ENCODE data around the gene OR51B5.

The OR51B5 gene

DNA sequence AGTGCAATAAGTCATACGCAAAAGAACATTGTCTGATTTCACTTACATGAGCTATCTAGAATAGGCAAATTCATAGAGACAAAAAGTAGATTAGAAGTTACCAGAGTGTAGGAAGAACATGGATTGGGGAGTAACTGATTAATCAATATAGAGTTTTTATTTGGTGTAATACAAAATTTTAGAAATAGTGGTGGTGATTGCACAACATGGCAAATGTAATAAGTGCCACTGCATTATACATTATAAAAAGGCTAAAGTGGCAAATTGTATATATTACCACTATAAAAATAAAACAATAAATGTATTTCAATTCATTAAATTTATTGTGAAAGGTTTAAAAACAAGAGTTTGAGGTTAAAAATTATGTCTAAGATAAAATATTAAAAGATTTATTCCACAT lies 32.9 kb downstream of the OR51B5 start:
- Histone ChIP-seq H3K79me2 (no peaks in the 10 kb centered on the region), H3K9ac (no peak overlapping the region), H3K36me3 (ENCODE audit: control insufficient read depth, insufficient read depth, low read length) (no peaks in the 10 kb centered on the region), H3K27ac (no peak overlapping the region), H3K9me3 (ENCODE audit: control insufficient read depth, low read length) (no peaks in the 10 kb centered on the region), H3K4me3 (ENCODE audit: low read depth, low read length) (no peak overlapping the region), H3K4me1 (no peaks in the 10 kb centered on the region), H2AFZ (no peak overlapping the region), H3K27me3 (ENCODE audit: control insufficient read depth, insufficient read depth, low read length) (no peaks in the 10 kb centered on the region), H3K4me2 (ENCODE audit: low read length) (no peak overlapping the region)
- TF ChIP-seq, protein P1, sequence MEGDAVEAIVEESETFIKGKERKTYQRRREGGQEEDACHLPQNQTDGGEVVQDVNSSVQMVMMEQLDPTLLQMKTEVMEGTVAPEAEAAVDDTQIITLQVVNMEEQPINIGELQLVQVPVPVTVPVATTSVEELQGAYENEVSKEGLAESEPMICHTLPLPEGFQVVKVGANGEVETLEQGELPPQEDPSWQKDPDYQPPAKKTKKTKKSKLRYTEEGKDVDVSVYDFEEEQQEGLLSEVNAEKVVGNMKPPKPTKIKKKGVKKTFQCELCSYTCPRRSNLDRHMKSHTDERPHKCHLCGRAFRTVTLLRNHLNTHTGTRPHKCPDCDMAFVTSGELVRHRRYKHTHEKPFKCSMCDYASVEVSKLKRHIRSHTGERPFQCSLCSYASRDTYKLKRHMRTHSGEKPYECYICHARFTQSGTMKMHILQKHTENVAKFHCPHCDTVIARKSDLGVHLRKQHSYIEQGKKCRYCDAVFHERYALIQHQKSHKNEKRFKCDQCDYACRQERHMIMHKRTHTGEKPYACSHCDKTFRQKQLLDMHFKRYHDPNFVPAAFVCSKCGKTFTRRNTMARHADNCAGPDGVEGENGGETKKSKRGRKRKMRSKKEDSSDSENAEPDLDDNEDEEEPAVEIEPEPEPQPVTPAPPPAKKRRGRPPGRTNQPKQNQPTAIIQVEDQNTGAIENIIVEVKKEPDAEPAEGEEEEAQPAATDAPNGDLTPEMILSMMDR (IDR thresholded peaks at IDR 0.05): no peak

DNA sequence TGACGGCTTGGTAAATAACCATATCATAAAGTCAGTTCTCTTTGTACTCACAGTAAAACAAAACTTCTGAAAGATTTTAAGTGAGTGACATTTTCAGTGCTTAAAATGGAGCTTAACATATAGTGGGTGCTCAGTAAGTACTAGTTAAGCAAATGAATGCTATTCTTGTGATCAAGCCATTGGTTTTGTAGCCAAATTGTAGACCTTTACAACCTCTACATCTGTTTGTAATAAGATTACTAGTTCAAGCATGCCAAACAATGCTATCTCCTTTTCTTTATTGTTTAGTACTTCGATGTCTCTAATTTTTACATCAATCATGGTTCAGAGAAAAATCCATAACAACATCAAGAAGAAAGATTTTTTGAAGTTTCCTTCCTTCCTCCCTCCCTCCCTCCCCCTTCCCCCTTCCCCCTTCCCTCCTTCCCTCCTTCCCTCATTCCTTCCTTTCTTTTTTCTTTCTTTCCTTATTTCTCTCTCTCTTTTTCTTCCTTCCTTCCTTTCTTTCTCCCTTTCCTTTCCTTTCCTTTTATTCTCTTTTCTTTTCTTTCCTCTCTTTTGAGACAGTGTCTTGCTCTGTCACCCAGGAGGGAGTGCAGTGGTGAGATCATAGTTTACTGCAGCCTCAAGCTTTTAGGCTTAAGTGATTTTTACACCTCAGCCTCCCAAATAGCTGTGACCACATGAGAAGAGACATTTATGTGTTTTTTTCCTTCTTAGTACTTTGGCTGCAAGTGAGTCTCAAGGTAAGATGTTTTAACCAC lies 35.9 kb downstream of the OR51B5 start:
- Histone ChIP-seq H3K4me2 (ENCODE audit: low read length) (no peak overlapping the region), H3K4me3 (ENCODE audit: low read depth, low read length) (no peak overlapping the region), H3K9me3 (ENCODE audit: control insufficient read depth, low read length) (no peaks in the 10 kb centered on the region), H2AFZ (no peak overlapping the region), H3K79me2 (no peaks in the 10 kb centered on the region), H3K27me3 (ENCODE audit: control insufficient read depth, insufficient read depth, low read length) (no peaks in the 10 kb centered on the region), H3K4me1 (no peaks in the 10 kb centered on the region), H3K27ac (no peak overlapping the region), H3K36me3 (ENCODE audit: control insufficient read depth, insufficient read depth, low read length) (no peaks in the 10 kb centered on the region), H3K9ac (no peak overlapping the region)
- TF ChIP-seq, protein P1 (IDR thresholded peaks at IDR 0.05): no peak

DNA sequence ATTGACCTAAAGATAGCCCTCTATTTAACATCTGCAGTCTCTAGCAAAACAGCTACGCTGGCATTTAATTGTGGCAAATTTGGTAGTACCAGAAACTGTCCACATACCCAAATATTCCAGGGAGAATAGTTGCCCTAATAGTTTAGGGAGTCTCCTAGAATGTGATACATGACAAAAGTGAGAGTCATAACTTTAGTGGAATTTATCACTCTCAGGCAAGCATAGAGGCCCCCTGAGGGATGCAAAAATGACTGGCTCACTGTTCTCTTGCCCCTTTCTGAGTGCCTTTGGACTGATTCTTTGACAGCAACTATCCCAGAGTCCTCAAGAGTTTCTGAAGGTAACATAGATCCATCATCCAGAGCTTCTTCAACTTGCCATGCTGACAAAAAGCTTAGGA lies 39.3 kb downstream of the OR51B5 start:
- TF ChIP-seq, protein P1 (IDR thresholded peaks at IDR 0.05): no peak
- Histone ChIP-seq H3K27me3 (ENCODE audit: control insufficient read depth, insufficient read depth, low read length) (no peaks in the 10 kb centered on the region), H3K9me3 (ENCODE audit: control insufficient read depth, low read length) (no peaks in the 10 kb centered on the region), H3K36me3 (ENCODE audit: control insufficient read depth, insufficient read depth, low read length) (no peaks in the 10 kb centered on the region), H3K4me2 (ENCODE audit: low read length) (no peak overlapping the region), H3K9ac (no peak overlapping the region), H3K4me3 (ENCODE audit: low read depth, low read length) (no peak overlapping the region), H3K27ac (no peak overlapping the region), H3K4me1 (no peaks in the 10 kb centered on the region), H3K79me2 (no peaks in the 10 kb centered on the region), H2AFZ (no peak overlapping the region)

DNA sequence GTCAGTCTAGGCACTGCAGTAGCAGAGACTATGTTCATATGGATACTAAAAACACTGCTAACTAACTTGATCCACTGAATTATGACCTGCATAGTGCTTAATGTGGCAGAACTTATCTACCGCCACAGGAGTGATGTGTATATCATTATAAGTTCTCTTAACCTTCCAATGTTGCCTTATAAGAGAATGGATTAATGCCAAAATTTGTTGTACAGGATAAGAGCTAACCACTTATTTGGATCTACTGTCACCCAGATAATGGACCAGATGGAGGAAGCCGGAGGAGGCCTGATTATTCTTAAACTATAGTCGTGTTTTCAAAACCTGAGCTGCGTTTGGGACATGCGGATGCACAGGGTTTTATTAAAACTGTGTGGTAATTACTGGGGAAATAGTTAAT lies 39.7 kb downstream of the OR51B5 start:
- Histone ChIP-seq H3K9me3 (ENCODE audit: control insufficient read depth, low read length) (no peaks in the 10 kb centered on the region), H3K27me3 (ENCODE audit: control insufficient read depth, insufficient read depth, low read length) (no peaks in the 10 kb centered on the region), H3K4me2 (ENCODE audit: low read length) (no peak overlapping the region), H3K4me3 (ENCODE audit: low read depth, low read length) (no peak overlapping the region), H3K9ac (no peak overlapping the region), H3K79me2 (no peaks in the 10 kb centered on the region), H3K36me3 (ENCODE audit: control insufficient read depth, insufficient read depth, low read length) (no peaks in the 10 kb centered on the region), H2AFZ (no peak overlapping the region), H3K4me1 (no peaks in the 10 kb centered on the region), H3K27ac (no peak overlapping the region)
- TF ChIP-seq, protein P1 (IDR thresholded peaks at IDR 0.05): no peak

- H3K79me2 ChIP-seq: no peaks in the 10 kb centered on the region
- no peak within 1 kb of the TSS for H3K4me3 ChIP-seq (ENCODE audit: low read depth, low read length)
- H3K9ac ChIP-seq: no peak within 1 kb of the TSS
- H3K4me1 ChIP-seq: no peaks in the 10 kb centered on the region
- TF ChIP-seq, protein P1 (IDR thresholded peaks at IDR 0.05): no peak
- H3K36me3 ChIP-seq (ENCODE audit: control insufficient read depth, insufficient read depth, low read length): no peaks in the 10 kb centered on the region
- H3K27ac ChIP-seq: no peak within 1 kb of the TSS
- H3K9me3 ChIP-seq (ENCODE audit: control insufficient read depth, low read length): no peaks in the 10 kb centered on the region
- H3K27me3 ChIP-seq (ENCODE audit: control insufficient read depth, insufficient read depth, low read length): no peaks in the 10 kb centered on the region
- no peak within 1 kb of the TSS for H3K4me2 ChIP-seq (ENCODE audit: low read length)
- H2AFZ ChIP-seq: no peak within 1 kb of the TSS
Observed at GRCh38 chr11:5301846-5302245, 41.5 kb downstream of the OR51B5 start, which contains the start of gene OR51B4. Gene OR51B4, minus strand, starts transcription at chr11:5301946. Its CDS starts 0 bp downstream, at chr11:5301946.

Data from parathyroid adenoma (tissue), 2 donors.